ENCODE results near the gene B3GALNT2. TPM values are rescaled to one million over a fixed set of nuclear protein-coding genes. Genes with fewer than 3 reads are reported as not detected.
"Not testable (repeated sequence)": the region's sequence is repeated elsewhere in the genome, so short reads cannot be mapped to it uniquely, and the experiment has no call there.

Gene B3GALNT2
- total RNA-seq, 6 donors from 2014 or later, result 11.0 to 27.3 (median 22.1) TPM

DNA sequence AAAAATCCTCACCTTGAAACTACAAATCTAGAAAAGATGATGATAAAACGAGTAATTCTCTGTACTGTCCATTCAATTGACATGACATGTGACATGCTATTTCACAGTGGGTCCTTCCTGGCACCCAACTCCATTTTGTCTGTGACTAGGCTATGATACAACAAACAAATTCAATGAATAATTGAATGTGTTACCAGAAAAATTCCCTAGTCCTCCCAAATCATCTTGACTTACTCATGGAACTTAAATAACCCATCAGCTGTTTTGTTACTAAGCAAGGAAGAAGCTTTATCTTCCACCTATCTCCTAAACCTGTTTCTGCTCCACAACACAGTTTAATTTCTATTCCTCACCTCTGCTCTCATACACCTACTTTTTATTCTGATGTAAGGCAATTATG is 30.4 kb downstream of the B3GALNT2 start:
- Histone ChIP-seq H3K4me1 (no peaks in the 10 kb centered on the region), H3K36me3 (peaks cover 5 to 30% (median 11%) of the 10 kb centered on the region in 4 donors), H3K27ac (no peak overlapping the region), H3K4me3 (no peak overlapping the region), H3K9me3 (no peaks in the 10 kb centered on the region), H3K27me3 (no peaks in the 10 kb centered on the region)
- ATAC-seq (ENCODE audit: low FRiP score in 2 of 2) (no peak), DNase-seq (no peak)
- no peak for TF ChIP-seq EP300 (IDR thresholded peaks at IDR 0.05)
- TF ChIP-seq POLR2AphosphoS5 (IDR thresholded peaks at IDR 0.05), result no peak
- TF ChIP-seq POLR2A (IDR thresholded peaks at IDR 0.05), result no peak
- TF ChIP-seq, protein P1, sequence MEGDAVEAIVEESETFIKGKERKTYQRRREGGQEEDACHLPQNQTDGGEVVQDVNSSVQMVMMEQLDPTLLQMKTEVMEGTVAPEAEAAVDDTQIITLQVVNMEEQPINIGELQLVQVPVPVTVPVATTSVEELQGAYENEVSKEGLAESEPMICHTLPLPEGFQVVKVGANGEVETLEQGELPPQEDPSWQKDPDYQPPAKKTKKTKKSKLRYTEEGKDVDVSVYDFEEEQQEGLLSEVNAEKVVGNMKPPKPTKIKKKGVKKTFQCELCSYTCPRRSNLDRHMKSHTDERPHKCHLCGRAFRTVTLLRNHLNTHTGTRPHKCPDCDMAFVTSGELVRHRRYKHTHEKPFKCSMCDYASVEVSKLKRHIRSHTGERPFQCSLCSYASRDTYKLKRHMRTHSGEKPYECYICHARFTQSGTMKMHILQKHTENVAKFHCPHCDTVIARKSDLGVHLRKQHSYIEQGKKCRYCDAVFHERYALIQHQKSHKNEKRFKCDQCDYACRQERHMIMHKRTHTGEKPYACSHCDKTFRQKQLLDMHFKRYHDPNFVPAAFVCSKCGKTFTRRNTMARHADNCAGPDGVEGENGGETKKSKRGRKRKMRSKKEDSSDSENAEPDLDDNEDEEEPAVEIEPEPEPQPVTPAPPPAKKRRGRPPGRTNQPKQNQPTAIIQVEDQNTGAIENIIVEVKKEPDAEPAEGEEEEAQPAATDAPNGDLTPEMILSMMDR (IDR thresholded peaks at IDR 0.05), result no peak
- 71 to 78% methylated on average over 1 of the region's 1 CpG for WGBS, 2 donors

DNA sequence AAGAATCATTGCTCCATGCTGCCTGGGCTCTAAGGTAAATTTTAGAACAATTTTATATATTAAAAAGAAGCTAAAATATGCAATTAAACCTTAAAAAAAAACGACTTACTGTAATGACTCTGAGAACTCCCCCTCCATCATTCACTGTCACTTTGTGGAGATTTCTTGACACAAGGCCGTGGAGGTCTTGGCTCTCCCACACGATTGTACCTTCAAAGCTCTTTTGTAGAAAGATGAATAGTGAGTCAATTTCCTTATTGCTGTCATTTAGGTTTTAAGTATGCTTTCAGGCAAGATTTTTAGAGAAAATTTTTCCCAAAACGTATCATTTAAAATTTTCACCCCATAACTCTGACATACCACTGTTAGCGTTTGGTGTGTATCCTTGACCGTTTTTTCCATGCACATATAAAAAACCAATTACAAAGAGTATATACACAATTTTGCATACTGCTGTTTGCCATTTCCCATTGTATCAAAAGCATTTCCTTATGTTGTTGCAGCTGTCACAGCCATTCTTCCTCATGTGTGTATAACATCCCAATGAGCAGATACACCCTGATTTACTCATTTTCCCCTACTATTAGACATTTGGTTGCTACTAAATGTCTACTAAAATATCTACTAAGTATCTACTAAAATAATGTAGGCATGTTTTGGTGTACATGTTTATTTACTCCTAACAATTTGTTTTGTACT is 33.4 kb downstream of the B3GALNT2 start:
- WGBS, 2 donors, result 86 to 88% methylated on average over 6 of the region's 6 CpGs

DNA sequence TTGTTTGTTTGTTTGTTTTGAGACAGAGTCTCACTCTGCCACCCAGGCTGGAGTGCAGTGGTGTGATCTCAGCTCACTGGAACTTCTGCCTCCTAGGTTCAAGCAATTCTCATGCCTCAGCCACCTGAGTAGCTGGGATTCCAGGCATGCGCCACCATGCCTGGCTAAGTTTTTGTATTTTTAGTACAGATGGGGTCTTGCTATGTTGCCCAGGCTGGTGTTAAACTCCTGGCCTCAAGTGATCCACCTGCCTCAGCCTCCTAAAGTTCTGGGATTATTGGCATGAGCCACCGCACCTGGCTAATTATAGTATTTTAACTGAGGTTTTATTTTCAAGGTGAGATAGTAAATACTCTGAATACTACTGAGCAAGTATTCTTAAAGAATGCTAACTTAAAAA is 34.4 kb downstream of the B3GALNT2 start:
- H3K27ac ChIP-seq; H3K4me3 ChIP-seq; ATAC-seq (ENCODE audit: low FRiP score in 2 of 2); H3K4me1 ChIP-seq; H3K27me3 ChIP-seq; H3K9me3 ChIP-seq; DNase-seq: not testable (repeated sequence)
- H3K36me3 ChIP-seq, result peaks cover 0 to 11% (median 2%) of the 10 kb centered on the region in 4 donors
- WGBS, 2 donors, result 96 to 100% methylated on average over 2 of the region's 2 CpGs

More for the DNA sequence above, 33.4 kb downstream of the B3GALNT2 start:
- Histone ChIP-seq H3K36me3 (peaks cover 0 to 14% (median 4%) of the 10 kb centered on the region in 4 donors), H3K4me1 (no peaks in the 10 kb centered on the region), H3K4me3 (no peak overlapping the region), H3K27me3 (no peaks in the 10 kb centered on the region), H3K9me3 (no peaks in the 10 kb centered on the region), H3K27ac (no peak overlapping the region)
- TF ChIP-seq POLR2AphosphoS5 (IDR thresholded peaks at IDR 0.05) (no peak), POLR2A (IDR thresholded peaks at IDR 0.05) (no peak), EP300 (IDR thresholded peaks at IDR 0.05) (no peak)
- TF ChIP-seq, protein P1 (IDR thresholded peaks at IDR 0.05), result no peak
- no peak for DNase-seq
- ATAC-seq (ENCODE audit: low FRiP score in 2 of 2), result no peak

DNA sequence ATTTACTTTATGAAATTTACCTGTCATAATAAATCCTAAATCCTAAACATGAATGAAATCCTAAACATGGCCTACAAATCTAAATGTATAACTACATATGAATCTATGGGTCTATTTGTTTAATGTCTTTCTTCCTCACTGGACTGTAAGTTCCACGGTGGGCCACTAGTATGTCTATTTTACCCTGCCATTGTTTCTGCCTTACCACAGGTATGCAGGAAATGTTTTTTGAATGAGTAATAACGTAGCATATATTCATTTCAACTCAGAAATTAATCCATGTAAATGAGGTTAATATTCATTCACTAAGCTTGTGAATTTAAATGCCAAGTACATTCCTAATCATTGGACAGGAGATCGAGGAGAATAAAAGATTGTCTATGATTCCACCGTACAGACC is 35.3 kb downstream of the B3GALNT2 start:
- DNase-seq (no peak), ATAC-seq (ENCODE audit: low FRiP score in 2 of 2) (no peak)
- Histone ChIP-seq H3K27me3 (no peaks in the 10 kb centered on the region), H3K9me3 (no peaks in the 10 kb centered on the region), H3K27ac (no peak overlapping the region), H3K4me1 (no peaks in the 10 kb centered on the region), H3K4me3 (no peak overlapping the region), H3K36me3 (peaks cover 0 to 11% (median 2%) of the 10 kb centered on the region in 4 donors)
- TF ChIP-seq POLR2A (IDR thresholded peaks at IDR 0.05) (no peak), POLR2AphosphoS5 (IDR thresholded peaks at IDR 0.05) (no peak), EP300 (IDR thresholded peaks at IDR 0.05) (no peak)
- TF ChIP-seq, protein P1 (IDR thresholded peaks at IDR 0.05), result no peak
- 89 to 90% methylated on average over 4 of the region's 4 CpGs for WGBS, 2 donors

DNA sequence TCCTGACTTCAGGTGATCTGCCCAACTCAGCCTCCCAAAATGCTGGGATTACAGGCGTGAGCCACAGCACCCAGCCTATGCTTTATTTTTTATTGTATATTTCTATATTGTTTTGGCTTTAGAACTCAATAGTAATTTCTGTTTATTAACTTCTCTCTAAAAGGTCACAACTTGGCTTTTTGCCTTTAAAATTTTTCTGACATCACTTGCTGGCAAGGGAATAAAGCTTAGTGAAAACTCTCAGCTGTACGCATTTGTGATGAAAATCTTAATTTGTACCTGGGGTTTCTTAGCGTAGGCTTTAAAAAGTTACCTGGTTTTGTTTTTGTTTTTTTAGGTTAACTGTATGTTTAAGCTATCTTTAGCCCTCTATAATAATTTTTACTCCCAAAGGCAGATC is 36.2 kb downstream of the B3GALNT2 start:
- peaks cover 0 to 11% (median 2%) of the 10 kb centered on the region in 4 donors for H3K36me3 ChIP-seq
- no peak overlapping the region for H3K27ac ChIP-seq
- ATAC-seq (ENCODE audit: low FRiP score in 2 of 2) (no peak), DNase-seq (no peak)
- TF ChIP-seq EP300 (IDR thresholded peaks at IDR 0.05) (no peak), POLR2AphosphoS5 (IDR thresholded peaks at IDR 0.05) (no peak), POLR2A (IDR thresholded peaks at IDR 0.05) (no peak)
- TF ChIP-seq, protein P1 (IDR thresholded peaks at IDR 0.05), result no peak
- no peaks in the 10 kb centered on the region for H3K9me3 ChIP-seq
- no peak overlapping the region for H3K4me3 ChIP-seq
- no peaks in the 10 kb centered on the region for H3K4me1 ChIP-seq
- H3K27me3 ChIP-seq, result no peaks in the 10 kb centered on the region
- WGBS, 2 donors, result 76 to 82% methylated on average over 3 of the region's 3 CpGs

All from upper lobe of left lung (tissue), 6 donors.